Measurements from ENCODE around the gene TRIM10.

DNA sequence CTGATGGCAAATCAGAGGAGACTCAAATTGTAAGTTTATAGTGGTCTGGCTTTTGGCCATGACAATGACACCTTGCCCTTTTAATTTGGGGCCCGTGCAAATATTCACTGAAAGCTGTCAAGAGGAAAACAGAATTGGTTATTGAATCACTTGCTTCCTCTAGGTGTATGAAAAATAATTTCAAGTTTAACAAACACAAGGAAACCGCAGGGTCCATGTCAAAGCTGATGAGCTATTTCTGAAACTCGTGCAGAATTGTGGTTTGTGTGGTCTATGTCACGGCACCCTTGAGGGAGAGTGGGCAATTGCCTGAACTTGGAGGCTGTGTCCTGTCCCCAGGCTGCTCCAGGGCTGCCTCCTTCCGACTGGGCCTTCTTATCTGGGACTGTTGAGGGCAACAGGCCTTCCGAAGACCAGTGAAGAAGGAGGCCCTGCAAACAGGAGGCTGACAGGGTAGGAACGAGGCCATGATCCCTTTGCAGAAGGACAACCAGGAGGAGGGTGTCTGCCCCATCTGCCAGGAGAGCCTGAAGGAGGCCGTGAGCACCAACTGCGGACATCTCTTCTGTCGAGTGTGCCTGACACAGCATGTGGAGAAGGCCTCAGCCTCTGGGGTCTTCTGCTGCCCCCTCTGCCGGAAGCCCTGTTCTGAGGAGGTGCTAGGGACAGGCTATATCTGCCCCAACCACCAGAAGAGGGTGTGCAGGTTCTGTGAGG is 24.3 kb downstream of the TRIM10 start:
- TF ChIP-seq, protein P1, sequence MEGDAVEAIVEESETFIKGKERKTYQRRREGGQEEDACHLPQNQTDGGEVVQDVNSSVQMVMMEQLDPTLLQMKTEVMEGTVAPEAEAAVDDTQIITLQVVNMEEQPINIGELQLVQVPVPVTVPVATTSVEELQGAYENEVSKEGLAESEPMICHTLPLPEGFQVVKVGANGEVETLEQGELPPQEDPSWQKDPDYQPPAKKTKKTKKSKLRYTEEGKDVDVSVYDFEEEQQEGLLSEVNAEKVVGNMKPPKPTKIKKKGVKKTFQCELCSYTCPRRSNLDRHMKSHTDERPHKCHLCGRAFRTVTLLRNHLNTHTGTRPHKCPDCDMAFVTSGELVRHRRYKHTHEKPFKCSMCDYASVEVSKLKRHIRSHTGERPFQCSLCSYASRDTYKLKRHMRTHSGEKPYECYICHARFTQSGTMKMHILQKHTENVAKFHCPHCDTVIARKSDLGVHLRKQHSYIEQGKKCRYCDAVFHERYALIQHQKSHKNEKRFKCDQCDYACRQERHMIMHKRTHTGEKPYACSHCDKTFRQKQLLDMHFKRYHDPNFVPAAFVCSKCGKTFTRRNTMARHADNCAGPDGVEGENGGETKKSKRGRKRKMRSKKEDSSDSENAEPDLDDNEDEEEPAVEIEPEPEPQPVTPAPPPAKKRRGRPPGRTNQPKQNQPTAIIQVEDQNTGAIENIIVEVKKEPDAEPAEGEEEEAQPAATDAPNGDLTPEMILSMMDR (IDR thresholded peaks at IDR 0.05; ENCODE audit: low read depth, low read length, missing input control), result no peak
- no peak for TF ChIP-seq NR2F2 (IDR thresholded peaks at IDR 0.05)
- TF ChIP-seq TAF1 (conservative IDR thresholded peaks at IDR 0.05), result no peak
- TF ChIP-seq RAD21 (IDR thresholded peaks at IDR 0.05), result no peak
- no peak for TF ChIP-seq HNF4G (IDR thresholded peaks at IDR 0.05)
- TF ChIP-seq FOXA1 (IDR thresholded peaks at IDR 0.05), result no peak
- TF ChIP-seq EGR1 (IDR thresholded peaks at IDR 0.05; ENCODE audit: low read depth in 2 of 2), result no peak

All from liver (tissue), 3 donors.